Metanephros (tissue), 2 donors: ENCODE results near the gene TSBP1. TPM values are rescaled to one million over a fixed set of nuclear protein-coding genes. Genes with fewer than 3 reads are reported as not detected.

Source experiments
- small RNA-seq: library from RNA; depleted of rRNA; stranded (forward); fragments of <200 nt; gene quantifications from one replicate; pipeline ENCODE3, GENCODE V24; 2014; ENCODE audit warnings: low replicate concordance
- total RNA-seq: library from RNA; depleted of rRNA; stranded (reverse); fragments of >200 nt; gene quantifications from one replicate; pipeline ENCODE4 v1.2.3, GENCODE V29; 2014

Gene TSBP1, protein sequence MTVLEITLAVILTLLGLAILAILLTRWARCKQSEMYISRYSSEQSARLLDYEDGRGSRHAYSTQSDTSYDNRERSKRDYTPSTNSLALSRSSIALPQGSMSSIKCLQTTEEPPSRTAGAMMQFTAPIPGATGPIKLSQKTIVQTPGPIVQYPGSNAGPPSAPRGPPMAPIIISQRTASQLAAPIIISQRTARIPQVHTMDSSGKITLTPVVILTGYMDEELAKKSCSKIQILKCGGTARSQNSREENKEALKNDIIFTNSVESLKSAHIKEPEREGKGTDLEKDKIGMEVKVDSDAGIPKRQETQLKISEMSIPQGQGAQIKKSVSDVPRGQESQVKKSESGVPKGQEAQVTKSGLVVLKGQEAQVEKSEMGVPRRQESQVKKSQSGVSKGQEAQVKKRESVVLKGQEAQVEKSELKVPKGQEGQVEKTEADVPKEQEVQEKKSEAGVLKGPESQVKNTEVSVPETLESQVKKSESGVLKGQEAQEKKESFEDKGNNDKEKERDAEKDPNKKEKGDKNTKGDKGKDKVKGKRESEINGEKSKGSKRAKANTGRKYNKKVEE
- not detected for total RNA-seq

GRCh38 chr6:32371803-32372202 lies at the start of gene TSBP1:
TSBP1 (minus strand) TSS chr6:32371903; CDS start chr6:32371706, 197 bp downstream.

GRCh38 chr6:32406857-32407256 lies 35.2 kb upstream of the TSBP1 start, which contains the start of gene BTNL2:
BTNL2 (minus strand) TSS chr6:32407181; CDS start chr6:32407123, 58 bp downstream.

Small RNA genes within 50 kb of the gene (small RNA-seq; reads per million reads assigned to genes)
- not detected for gene RNU6-603P

Other genes starting within 250 kb of the TSBP1 start
- 49.8 TPM for gene ATF6B, start 243.7 kb downstream of the TSBP1 start, total RNA-seq
- gene FKBPL, start 241.6 kb downstream of the TSBP1 start, total RNA-seq = 4.4 TPM
- 1.9 TPM for gene PRRT1, start 220.0 kb downstream of the TSBP1 start, total RNA-seq
- gene PPT2, start 217.8 kb downstream of the TSBP1 start, total RNA-seq = 39.3 TPM
- gene EGFL8, start 207.3 kb downstream of the TSBP1 start, total RNA-seq = 14.0 TPM
- gene AGPAT1, start 195.8 kb downstream of the TSBP1 start, total RNA-seq = 29.7 TPM
- gene RNF5, start 193.5 kb downstream of the TSBP1 start, total RNA-seq = 65.9 TPM
- 6.0 TPM for gene AGER, start 187.7 kb downstream of the TSBP1 start, total RNA-seq
- gene PBX2, start 181.7 kb downstream of the TSBP1 start, total RNA-seq = 86.2 TPM
- gene GPSM3, start 179.3 kb downstream of the TSBP1 start, total RNA-seq = 7.8 TPM
- gene NOTCH4, start 147.8 kb downstream of the TSBP1 start, total RNA-seq = 22.2 TPM
- gene BTNL2, start 35.3 kb upstream of the TSBP1 start, total RNA-seq = not detected
- gene HLA-DRA, start 68.0 kb upstream of the TSBP1 start, total RNA-seq = 136 TPM
- 1.8 TPM for gene HLA-DRB5, start 158.4 kb upstream of the TSBP1 start, total RNA-seq
- gene HLA-DRB1, start 217.9 kb upstream of the TSBP1 start, total RNA-seq = 31.2 TPM